Peyer's patch (tissue), 4 donors: ENCODE measurements around the gene HDAC4. TPM values are rescaled to one million over a fixed set of nuclear protein-coding genes. Genes with fewer than 3 reads are reported as not detected.

Source experiments
- DNase-seq, 3 donors: peaks; one replicate each; pipeline ENCODE4 v3.0.0-alpha.2; 2017 to 2019
- H3K27ac ChIP-seq, 4 donors: fragments of 200-600 bp; sonication (generic); one replicate each; pipeline ENCODE4 v1.5.1; 2016 to 2019
- H3K27me3 ChIP-seq, 2 donors: fragments of 200-600 bp; sonication (generic); one replicate each; pipeline ENCODE4 v1.5.1; 2019
- H3K36me3 ChIP-seq, 3 donors: fragments of 200-600 bp; sonication (generic); one replicate each; pipeline ENCODE4 v1.5.1; 2016 to 2019
- H3K4me1 ChIP-seq, 4 donors: fragments of 200-600 bp; sonication (generic); one replicate each; pipeline ENCODE4 v1.5.1; 2016 to 2019
- H3K4me3 ChIP-seq, 4 donors: fragments of 200-600 bp; sonication (generic); 1 replicate in 3 of 4; 2 replicates in 1 of 4; pipeline ENCODE4 v1.5.1; 2016 to 2019; ENCODE audit warnings: mild to moderate bottlenecking in 1 of 4
- H3K9me3 ChIP-seq, 4 donors: fragments of 200-600 bp; sonication (generic); one replicate each; pipeline ENCODE4 v1.5.1; 2016 to 2019; ENCODE audit warnings: mild to moderate bottlenecking in 1 of 4
- POLR2A ChIP-seq, 2 donors: fragments of 450-650 bp; IDR thresholded peaks; one replicate each; pipeline ENCODE4 v1.5.1; 2017; ENCODE audit warnings: antibody characterized with exemption in 2 of 2, mild to moderate bottlenecking in 2 of 2, moderate library complexity in 2 of 2
- total RNA-seq, 4 donors: library from RNA; depleted of rRNA; stranded (reverse); fragments of >200 nt; gene quantifications; one replicate each; pipeline ENCODE4 v1.1.0, GENCODE V29; 2016
- TF ChIP-seq, protein P1 (sequence below), 6 experiments: fragments of 450-650 bp in 4 of 6; fragments of 200-600 bp in 2 of 6; sonication (generic) in 1 of 6; IDR thresholded peaks; one replicate each; pipeline ENCODE4 v1.5.1; 2017 to 2019; ENCODE audit warnings: antibody characterized with exemption in 6 of 6, mild to moderate bottlenecking in 3 of 6, moderate library complexity in 1 of 6

HDAC4 gene
- total RNA-seq, 4 donors from 2014 or later = 28.9 to 198 (median 102) TPM

DNA sequence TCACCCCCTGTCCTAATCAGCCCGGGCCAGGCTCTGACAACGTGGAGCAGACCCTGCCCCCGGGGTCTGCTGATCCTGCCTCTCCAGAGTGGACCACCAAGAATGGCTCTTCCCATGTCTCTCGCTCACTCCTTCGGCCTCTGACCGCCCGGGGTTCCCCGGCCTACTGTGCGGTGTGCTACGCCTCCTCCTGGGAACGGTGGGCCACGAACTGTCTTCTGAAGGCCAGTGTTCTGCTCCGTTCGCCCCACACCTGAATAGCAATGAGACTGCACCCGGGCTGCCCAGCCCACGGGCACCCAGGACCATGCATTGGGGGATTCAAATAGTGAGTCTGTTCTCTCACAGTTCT lies 363.3 kb downstream of the HDAC4 start:
- peaks cover 0 to 3% (median 0%) of the 10 kb centered on the region in 4 donors for H3K9me3 ChIP-seq
- peaks cover 0 to 4% (median 0%) of the 10 kb centered on the region in 4 donors for H3K4me1 ChIP-seq
- no peaks in the 10 kb centered on the region for H3K36me3 ChIP-seq
- H3K27ac ChIP-seq = no peak overlapping the region
- DNase-seq = peak in 1 of 3 donors; percentile 28
- no peak overlapping the region for H3K4me3 ChIP-seq
- TF ChIP-seq POLR2A (IDR thresholded peaks at IDR 0.05) = no peak
- TF ChIP-seq, protein P1, sequence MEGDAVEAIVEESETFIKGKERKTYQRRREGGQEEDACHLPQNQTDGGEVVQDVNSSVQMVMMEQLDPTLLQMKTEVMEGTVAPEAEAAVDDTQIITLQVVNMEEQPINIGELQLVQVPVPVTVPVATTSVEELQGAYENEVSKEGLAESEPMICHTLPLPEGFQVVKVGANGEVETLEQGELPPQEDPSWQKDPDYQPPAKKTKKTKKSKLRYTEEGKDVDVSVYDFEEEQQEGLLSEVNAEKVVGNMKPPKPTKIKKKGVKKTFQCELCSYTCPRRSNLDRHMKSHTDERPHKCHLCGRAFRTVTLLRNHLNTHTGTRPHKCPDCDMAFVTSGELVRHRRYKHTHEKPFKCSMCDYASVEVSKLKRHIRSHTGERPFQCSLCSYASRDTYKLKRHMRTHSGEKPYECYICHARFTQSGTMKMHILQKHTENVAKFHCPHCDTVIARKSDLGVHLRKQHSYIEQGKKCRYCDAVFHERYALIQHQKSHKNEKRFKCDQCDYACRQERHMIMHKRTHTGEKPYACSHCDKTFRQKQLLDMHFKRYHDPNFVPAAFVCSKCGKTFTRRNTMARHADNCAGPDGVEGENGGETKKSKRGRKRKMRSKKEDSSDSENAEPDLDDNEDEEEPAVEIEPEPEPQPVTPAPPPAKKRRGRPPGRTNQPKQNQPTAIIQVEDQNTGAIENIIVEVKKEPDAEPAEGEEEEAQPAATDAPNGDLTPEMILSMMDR (IDR thresholded peaks at IDR 0.05) = no peak
- no peaks in the 10 kb centered on the region for H3K27me3 ChIP-seq

DNA sequence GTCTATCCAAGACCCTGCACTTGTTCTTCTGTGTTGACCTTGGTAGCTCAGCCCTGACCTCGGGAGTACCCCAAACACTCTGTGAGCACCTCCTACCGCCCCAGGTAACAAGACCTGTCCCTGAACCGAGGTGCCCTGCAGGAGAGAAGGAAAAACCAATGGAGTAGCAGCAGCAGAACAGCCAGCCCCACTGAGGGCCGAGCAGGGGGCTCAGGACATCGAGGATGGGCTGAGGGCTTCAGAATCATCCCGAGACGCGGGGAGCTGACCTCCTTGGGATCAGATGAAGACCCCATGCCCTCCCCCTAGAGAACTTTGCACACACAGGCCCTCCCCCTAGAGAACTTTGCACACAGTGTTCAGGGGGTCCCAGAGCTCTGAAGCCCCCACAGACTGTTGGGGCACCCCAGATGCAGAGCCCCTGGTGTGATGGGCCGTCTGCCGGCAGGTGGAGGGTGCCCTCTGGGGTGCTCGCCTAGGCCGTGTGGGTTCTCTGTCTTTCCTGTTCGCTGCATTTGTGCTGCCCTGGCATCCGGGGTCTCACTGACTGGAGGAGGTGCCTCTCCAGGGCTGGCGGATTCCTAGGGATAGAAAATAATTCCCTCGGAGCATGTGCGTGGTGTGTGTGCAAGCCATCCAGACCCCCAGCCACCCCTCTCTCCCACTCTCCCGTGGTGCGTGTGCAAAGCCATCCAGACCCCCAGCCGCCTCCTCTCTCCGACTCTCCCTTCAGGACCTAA lies 363.8 kb downstream of the HDAC4 start:
- Histone ChIP-seq H3K27ac (no peak overlapping the region), H3K4me3 (no peak overlapping the region), H3K27me3 (no peaks in the 10 kb centered on the region), H3K9me3 (peaks cover 0 to 3% (median 0%) of the 10 kb centered on the region in 4 donors), H3K36me3 (no peaks in the 10 kb centered on the region), H3K4me1 (peaks cover 0 to 4% (median 0%) of the 10 kb centered on the region in 4 donors)
- DNase-seq = peak in 1 of 3 donors; percentile 30
- TF ChIP-seq, protein P1 (IDR thresholded peaks at IDR 0.05) = no peak
- TF ChIP-seq POLR2A (IDR thresholded peaks at IDR 0.05) = no peak

DNA sequence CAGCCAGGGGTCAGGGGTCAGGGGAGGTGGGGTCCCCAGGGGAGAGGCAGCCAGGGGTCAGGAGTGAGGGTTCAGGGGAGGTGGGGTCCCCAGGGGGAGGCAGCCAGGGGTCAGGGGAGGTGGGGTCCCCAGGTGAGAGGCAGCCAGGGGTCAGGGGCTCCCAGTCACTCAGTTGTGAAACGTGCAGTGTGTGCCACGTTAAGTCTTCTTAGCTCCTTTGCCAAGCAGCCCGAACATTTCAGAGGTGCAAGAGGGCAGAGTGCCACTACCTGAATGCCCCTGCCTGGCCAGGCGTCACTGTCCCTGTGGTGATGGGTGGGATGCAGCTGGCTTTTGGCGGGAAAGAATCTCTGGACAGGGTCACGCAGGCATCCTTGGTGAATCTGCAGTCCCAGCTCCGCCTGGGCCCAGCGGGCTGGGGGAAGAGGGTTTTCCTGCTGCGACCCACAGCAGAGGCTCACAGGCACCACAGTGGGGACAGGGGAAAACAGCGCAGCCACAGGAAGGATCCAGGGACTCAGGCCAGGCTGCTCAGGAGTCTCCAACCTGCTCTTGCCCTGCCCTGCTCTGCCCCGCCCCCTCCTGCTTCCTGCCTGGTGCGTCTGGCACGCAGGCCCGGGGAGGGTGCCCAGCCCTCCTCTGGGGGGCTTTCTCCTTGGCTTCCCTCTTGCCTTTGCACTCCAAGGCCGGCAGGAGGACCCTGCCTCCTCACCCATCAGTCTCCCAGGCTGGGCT lies 364.7 kb downstream of the HDAC4 start:
- Histone ChIP-seq H3K27me3 (no peaks in the 10 kb centered on the region), H3K36me3 (no peaks in the 10 kb centered on the region), H3K4me1 (peaks cover 0 to 4% (median 0%) of the 10 kb centered on the region in 4 donors), H3K9me3 (peaks cover 0 to 2% (median 0%) of the 10 kb centered on the region in 4 donors), H3K27ac (no peak overlapping the region), H3K4me3 (no peak overlapping the region)
- DNase-seq = peak in 1 of 3 donors; percentile 46
- TF ChIP-seq, protein P1 (IDR thresholded peaks at IDR 0.05) = no peak
- no peak for TF ChIP-seq POLR2A (IDR thresholded peaks at IDR 0.05)

DNA sequence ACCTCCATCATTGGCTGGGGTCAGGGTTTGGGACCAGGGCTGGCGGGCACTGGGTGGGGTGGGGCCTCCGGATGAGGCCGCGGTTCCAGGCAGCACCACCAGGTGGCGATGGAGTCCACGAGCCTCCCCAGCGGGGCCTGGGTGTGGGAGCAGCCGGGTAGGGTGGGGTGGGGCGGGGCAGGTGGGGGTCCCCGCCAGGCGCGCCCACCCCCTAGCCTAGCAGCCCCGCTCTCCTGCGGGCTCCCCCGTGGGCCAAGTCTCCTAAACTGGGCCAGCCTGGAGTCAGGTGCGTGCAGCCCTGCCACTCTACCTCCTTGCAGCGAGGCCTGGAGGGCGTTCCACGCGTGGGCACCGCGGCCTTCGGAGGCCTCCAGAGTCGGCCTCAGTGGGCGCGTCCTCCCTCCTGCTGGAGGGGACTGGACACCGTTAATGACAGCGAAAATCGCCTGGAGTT lies 365.4 kb downstream of the HDAC4 start:
- TF ChIP-seq POLR2A (IDR thresholded peaks at IDR 0.05) = no peak
- TF ChIP-seq, protein P1 (IDR thresholded peaks at IDR 0.05) = peak; percentile 17 to 94 (median 60)
- H3K27ac ChIP-seq = no peak overlapping the region
- H3K36me3 ChIP-seq = no peaks in the 10 kb centered on the region
- H3K4me1 ChIP-seq = peaks cover 0 to 4% (median 0%) of the 10 kb centered on the region in 4 donors
- H3K27me3 ChIP-seq = no peaks in the 10 kb centered on the region
- no peaks in the 10 kb centered on the region for H3K9me3 ChIP-seq
- DNase-seq = peak; percentile 45 to 72 (median 62)
- H3K4me3 ChIP-seq = no peak overlapping the region

DNA sequence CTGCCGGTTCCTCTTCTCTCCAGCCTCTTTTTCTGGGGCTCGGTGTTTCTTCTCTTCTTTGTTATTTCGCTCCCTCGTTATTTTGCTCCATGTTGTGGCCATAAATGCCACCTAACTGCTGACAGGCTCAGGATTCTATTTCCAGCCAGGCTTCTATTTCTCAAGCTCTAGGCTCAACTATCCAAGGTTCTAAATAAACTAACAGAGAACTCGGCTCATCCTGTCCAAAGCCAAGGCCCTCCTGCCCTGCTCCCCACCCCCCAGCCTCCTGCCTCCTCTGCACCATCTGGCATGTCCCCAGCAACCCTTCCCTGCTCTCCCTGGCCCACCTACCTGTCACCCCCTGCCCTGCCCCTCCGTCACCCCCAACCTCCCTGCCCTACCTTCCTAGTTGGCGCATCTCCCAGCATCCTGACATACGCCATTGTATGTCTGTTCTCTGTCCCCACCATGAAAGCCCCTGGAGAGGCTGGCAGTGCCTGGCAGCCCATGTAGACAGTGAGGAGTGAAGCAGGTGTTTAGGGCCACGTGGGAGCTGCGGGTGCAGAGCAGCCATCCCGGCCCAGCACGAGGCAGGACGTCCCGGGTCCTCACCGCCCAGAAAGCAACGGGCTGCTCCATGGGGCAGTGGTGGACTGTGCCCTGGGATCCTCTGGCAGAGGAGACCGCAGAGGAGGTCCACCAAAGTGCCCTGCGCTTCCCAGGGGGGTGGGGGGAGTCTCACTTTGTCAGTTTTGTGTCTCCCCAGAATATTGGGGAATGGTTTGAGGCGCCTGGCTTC lies 366.1 kb downstream of the HDAC4 start:
- Histone ChIP-seq H3K27me3 (no peaks in the 10 kb centered on the region), H3K36me3 (no peaks in the 10 kb centered on the region), H3K4me3 (no peak overlapping the region), H3K27ac (no peak overlapping the region), H3K4me1 (peaks cover 0 to 4% (median 0%) of the 10 kb centered on the region in 4 donors), H3K9me3 (no peaks in the 10 kb centered on the region)
- TF ChIP-seq, protein P1 (IDR thresholded peaks at IDR 0.05) = no peak
- TF ChIP-seq POLR2A (IDR thresholded peaks at IDR 0.05) = no peak
- DNase-seq = no peak
